Endothelial cell of hepatic sinusoid (primary cell): ENCODE measurements around the gene VENTX.

Experiments used
- in situ Hi-C: cut with HindIII; loops from 2 replicates; pipeline ENCODE4 v1.10.0; 2017; ENCODE audit warnings: low sequenced_read_pairs

The VENTX gene

GRCh38 chr10:133234796-133235195, 2.9 kb upstream of the VENTX start:
- in situ Hi-C loops = loop anchor here (5.0 kb wide), 1 partner anchor 72 kb away; the partner anchor contains the start of gene KNDC1

- in situ Hi-C loops = loop anchor here (5.0 kb wide), 1 partner anchor 73 kb away; the partner anchor contains the start of gene KNDC1
These were observed 2.3 kb upstream of the VENTX start for GRCh38 chr10:133235265-133235855.

GRCh38 chr10:133235932-133236331, 1.7 kb upstream of the VENTX start:
- in situ Hi-C loops = loop anchor here (5.0 kb wide), 1 partner anchor 74 kb away; the partner anchor contains the start of gene KNDC1

DNA sequence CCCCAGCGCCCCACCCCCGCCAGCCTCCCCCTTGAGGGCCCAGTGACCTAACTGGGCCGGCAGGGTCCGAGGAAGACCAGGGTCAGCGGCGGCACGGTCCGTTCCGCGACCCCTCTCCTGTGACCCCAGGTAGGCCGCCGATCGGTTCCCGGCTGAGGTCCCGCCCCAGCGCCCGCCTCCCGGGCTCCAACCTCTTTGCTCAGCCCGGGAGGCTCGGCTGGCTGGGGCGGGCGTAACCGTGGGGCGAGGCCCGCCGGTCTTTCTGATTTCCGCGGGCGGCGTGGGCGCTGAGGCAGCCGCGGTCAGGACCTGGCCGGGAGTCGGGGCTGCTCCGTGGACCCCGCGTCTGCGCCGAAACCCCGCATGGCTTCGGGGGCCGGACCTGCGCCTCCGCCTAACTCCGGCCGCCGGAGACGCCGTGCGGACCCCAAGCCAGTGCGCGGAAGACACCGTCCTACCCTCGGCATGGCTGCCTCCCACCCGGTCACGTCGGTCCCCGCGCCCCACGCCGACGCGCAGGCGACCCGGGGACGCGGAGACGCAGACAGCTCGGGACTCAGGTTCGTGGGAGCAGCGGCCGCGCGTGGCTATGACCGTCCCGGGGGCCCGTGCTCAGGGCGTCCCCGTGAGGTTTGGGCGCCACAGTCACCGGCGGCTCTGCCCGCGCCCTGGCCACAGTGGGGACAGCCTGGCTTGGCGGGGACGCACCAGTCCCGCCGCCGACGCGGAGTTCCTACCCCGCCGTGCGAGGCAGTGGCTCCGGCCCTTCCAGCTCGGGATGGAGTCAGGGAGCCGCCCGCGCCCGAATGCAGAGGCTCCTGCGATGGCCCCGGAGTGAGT, 1.0 kb upstream of the VENTX start:
- in situ Hi-C loops = loop anchor here (5.0 kb wide), 1 partner anchor 74 kb away; the partner anchor contains the start of gene KNDC1

- in situ Hi-C loops = loop anchor here (5.0 kb wide), 1 partner anchor 75 kb away; the partner anchor contains the start of gene KNDC1
These were observed 441 bp upstream of the VENTX start for GRCh38 chr10:133237241-133237587.

- in situ Hi-C loops = loop anchor here (5.0 kb wide), 1 partner anchor 76 kb away; the partner anchor contains the start of gene KNDC1
These were observed 780 bp downstream of the VENTX start for GRCh38 chr10:133238466-133238804.

DNA sequence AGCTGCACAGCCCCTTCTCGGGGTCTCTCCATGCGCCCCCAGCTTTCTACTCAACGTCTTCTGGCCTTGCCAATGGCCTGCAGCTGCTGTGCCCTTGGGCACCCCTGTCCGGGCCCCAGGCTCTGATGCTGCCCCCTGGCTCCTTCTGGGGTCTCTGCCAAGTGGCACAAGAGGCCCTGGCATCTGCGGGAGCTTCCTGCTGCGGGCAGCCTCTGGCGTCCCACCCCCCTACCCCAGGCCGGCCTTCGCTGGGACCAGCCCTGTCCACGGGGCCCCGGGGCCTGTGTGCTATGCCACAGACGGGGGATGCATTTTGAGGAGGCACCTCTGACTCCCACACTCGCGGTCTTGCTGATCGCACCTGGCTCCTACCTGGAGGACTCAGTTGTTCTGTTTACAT, 2.3 kb downstream of the VENTX start:
- in situ Hi-C loops = loop anchor here (5.0 kb wide), 1 partner anchor 78 kb away; the partner anchor contains the start of gene KNDC1

DNA sequence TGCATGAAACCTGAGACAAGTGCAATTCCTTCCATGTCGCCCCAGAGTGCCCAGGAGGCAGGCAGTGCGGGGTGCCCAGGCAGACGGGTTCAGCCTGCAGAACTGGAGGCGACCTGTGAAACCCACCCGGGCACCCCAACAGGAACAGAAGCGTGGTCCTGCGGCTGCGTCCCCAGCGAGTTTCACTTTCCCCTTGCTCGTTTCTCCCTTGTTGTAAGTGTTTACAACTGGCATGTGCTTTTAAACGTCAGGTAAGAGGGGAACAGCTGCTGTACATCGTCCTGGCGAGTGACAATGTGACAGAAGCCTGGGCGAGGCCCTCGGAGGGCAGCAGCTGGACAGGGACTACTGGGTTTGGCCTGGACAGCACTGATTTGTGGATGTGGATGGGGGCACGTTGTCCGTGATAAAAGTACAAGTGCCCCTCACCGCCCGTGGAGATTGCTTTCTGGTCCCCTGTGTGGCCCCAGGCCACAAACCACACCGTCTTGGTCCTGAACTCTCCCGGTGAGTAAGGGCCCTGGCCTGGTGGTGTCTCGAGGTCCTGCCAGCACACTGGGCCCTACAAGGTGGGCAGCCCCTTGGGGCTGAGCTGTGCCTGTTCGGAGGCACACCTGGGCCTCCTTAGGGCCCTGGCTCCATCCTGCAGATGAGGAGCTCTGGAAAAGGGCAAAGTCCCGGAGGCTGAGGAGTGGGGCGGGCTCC, 4.0 kb downstream of the VENTX start:
- in situ Hi-C loops = no loop called here

- in situ Hi-C loops = no loop called here
These were observed 5.1 kb downstream of the VENTX start for GRCh38 chr10:133242611-133243356.

- in situ Hi-C loops = no loop called here
These were observed 5.9 kb downstream of the VENTX start for GRCh38 chr10:133243593-133243992.

DNA sequence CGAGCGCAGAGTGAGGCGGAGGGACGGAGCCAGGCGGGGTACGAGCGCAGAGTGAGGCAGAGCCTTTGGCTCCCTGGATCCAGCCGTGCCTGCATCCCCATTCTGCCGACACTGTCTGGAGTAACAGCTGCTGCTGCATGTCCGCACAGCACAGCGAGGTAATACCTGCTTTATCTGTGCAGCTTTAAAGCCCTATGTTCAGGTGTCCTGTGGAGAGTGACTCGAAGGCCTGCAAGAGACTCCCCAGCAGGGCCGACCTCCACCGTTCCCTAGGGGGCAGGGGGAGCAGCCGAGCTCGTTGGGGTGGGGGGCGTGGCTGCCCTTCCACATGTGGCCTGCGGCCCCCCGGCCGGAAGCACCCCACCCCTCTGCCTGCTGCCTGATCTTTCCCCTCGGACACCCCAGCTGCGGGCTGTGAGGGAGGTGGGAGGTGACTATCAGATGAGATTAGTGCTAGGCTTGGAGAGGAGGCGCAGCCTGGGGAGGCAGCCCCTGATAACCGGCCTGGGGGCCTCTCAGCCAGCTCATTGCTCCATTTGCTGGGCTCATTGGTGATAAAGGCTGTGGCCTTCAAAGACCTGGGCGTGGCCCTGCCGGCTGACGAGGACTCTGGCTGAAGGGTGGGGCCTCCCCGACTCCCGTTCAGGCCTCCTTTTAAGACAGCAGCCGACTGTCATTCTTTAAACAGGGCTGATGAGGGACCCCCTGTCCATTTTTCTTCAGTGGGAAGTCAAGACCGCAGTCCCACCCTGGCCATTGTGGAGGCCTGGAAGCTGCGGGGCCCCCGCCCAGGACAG, 8.0 kb downstream of the VENTX start:
- in situ Hi-C loops = no loop called here

DNA sequence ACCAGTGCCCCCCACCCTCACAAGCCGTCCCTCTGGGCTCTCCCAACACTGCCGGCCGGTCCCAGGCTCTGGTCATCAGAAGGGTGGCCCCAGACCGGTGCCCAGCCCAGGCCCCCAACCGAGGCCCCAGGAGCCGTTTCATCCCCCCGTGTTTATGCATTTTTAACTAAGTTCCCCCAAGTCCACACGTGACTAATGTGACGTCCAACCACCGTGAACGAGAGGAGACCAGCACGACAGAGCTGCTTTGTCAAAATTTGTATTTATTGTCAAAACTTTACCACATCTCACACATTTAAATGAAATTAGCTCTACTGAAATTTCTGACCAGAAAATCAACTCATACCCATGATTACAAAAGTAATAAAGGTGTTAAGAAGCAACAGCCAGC, 8.6 kb downstream of the VENTX start:
- in situ Hi-C loops = no loop called here

DNA sequence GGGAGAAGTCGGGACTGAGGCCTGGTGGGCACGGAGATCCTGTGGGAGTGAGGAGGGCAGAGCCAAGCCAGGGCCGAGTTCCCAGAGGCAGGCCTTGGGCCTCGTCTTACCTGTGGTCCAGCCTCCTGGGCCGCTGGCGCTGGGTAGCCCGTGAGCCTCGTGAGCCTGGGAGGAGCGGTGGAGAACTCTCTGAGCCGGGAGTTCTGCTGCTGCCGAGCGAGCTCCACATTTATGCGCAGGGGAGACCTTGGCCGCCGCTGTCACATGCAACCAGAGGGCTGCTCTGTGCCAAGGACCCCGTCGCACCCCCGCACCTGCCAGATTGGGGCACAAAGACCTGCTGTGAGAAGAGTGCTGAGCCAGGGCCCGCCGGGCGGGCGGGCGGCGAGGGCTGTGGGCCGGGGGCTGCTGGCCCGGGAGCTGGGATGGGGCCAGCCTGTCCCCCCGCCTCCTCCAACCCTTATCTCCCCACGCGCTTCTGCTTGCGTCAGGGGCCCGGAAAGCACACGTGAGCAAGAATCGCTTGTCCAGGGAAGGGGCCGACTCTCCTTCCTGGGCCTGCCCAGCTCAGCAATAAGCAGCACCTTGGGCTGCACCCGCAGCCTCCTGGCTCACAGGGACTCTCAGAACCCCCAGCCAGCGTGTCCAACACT, 10.2 kb downstream of the VENTX start:
- in situ Hi-C loops = no loop called here

DNA sequence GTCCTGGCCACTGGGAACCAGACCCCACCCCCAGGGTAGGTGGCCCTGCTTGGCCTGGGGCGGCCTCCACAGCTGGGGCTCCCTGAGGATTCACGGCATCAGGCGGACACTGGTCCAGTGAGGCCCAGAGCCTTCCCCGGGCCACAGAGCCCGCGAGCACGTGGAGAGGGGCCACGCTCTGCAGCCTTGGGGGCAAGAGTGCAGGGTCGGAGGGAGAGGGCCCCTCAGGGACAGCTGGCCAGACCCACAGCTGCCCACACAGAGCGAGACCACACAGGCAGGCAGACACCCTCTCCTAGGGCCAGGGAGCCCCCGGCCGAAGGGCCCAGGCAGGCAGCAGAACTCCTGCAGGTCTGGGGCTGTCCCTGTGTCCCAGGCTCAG, 10.7 kb downstream of the VENTX start:
- in situ Hi-C loops = no loop called here

DNA sequence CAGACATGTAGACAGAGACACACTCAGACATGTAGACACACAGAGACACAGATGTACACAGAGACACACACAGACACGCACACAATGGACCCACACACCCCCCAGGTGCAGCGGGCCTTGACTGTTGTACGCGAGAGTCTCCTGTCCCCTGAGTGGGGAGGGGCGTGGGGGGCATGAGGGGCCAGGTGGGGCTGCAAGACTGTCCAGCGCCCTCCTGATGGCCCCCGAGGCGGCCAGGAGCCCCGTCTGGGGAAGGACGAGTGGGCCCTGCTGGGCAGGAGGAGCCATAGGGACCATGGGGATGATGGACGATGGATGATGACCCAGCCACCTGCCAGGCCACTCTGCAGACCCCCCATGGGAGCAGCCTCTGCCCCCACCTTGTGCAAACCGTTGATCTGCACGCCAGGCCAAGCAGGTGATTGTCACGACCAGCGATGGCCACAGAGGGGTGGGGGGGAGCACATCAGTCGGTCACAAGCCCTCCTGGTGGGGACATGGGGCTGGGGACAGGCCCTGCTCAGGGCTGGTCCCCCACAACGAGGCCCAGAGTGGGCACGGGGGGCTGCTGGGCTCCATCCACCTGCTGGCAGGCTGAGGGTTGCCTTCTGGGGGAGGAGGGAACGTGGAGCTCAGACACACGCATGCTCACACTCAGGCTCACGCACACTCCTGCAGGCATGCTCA, 11.6 kb downstream of the VENTX start:
- in situ Hi-C loops = no loop called here

DNA sequence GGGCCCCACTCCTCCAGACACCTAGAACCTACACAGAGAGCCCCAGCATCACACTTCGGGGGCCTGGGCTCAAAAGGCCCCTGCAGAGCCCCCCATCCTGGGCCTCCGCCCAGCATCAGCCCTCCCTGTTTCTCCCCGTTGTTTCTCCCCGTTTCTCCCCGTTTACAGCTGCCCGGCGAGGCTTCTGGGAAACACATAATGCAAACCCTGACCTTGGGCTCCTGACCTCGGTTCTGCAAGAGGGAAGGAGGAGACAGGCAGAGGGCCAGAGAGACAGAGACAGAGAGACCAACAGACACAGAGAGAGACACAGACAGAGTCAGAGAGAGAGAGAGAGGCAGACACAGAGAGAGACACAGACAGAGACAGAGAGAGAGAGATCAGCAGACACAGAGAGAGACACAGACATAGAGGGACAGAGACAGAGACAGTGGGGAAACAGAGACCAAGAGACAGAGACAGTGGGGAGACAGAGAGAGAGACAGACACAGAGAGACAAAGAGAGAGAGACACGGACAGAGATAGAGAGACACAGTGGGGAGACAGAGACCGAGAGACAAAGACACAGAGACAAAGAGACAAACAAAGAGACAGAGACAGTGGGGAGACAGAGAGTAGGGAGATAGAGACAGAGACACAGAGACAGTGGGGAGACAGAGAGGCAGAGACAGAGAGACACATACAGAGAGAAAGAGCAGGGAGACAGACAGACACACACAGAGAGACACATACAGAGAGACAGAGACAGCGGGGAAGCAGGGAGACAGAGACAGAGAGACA, 12.5 kb downstream of the VENTX start:
- in situ Hi-C loops = loop anchor here (10.0 kb wide), 1 partner anchor 55 kb away; the partner anchor contains the start of genes TUBGCP2 and ZNF511

DNA sequence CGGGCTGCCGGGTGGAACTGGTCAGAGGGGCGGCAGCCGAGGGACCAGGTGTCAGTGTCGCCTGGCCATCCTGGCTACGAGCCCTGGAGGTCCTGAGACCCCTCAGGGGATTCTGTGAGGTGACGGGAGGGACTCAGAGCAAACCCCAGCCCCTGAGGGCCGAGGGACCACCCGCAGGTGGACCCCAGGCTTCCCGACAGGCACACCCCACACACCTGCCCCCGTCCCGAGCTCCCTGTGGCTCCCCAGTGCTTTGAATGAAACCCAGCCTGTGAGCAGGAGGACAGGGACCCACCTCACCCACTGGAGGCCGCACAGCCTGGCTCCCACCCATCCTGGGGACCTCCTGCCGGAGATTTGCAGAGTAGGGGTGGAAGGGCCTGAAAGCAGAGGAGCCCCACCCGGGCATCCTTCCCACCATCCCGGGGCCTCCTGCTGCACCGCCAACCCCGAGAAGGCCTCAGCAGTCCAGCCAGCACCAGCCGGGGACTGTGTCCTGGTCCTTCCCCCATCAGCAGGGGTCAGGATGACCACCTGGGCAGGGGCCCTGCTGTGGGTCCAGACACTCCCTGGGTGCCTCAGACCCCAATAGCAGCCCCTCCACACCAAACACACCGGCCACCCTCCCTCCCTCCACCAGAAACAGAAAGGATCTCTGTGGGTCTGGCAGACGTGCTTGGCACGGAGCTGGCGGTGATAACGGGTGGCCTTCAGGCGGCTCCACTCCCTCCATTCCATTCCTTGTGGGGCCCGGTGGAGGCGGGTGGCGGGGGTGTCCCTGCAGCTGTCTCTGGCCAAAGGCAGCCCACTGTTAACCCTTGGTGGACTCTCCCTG, 13.9 kb downstream of the VENTX start:
- in situ Hi-C loops = loop anchor here (10.0 kb wide), 1 partner anchor 53 kb away; the partner anchor contains the start of genes TUBGCP2 and ZNF511
